ENCODE data around the gene JAZF1. TPM values are rescaled to one million over a fixed set of nuclear protein-coding genes. Genes with fewer than 3 reads are reported as not detected.

JAZF1 gene
- total and polyA plus RNA-seq, 8 donors: 4.0 to 13.9 (median 6.0) TPM

DNA sequence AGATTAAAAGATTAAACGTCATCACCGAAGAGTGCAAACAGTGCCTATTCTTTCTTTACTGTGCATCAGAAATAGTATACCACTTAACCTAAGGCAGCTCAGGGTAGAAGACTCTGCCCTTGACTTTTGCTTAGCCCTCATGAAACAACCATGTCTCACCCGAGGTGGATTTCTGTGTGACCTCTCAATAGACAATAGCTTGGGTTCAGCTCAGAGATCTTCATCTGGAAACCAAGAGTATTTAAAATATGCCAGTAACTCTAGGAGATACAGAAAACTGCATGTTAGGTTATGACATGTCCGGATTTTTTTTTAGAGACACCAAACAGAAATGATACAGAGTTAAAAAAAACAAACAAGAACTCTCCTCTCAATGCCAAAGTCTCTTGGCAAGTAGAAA is 75.8 kb downstream of the JAZF1 start:
- no peak for DNase-seq
- ATAC-seq: no peak
- no peaks in the 10 kb centered on the region for H3K4me1 ChIP-seq
- TF ChIP-seq, protein P1, sequence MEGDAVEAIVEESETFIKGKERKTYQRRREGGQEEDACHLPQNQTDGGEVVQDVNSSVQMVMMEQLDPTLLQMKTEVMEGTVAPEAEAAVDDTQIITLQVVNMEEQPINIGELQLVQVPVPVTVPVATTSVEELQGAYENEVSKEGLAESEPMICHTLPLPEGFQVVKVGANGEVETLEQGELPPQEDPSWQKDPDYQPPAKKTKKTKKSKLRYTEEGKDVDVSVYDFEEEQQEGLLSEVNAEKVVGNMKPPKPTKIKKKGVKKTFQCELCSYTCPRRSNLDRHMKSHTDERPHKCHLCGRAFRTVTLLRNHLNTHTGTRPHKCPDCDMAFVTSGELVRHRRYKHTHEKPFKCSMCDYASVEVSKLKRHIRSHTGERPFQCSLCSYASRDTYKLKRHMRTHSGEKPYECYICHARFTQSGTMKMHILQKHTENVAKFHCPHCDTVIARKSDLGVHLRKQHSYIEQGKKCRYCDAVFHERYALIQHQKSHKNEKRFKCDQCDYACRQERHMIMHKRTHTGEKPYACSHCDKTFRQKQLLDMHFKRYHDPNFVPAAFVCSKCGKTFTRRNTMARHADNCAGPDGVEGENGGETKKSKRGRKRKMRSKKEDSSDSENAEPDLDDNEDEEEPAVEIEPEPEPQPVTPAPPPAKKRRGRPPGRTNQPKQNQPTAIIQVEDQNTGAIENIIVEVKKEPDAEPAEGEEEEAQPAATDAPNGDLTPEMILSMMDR (IDR thresholded peaks at IDR 0.05): no peak
- WGBS, 2 donors: 72 to 79% methylated on average over 4 of the region's 4 CpGs
- no peaks in the 10 kb centered on the region for H3K36me3 ChIP-seq
- FAIRE-seq: no peak
- H3K4me3 ChIP-seq: no peak overlapping the region
- no peaks in the 10 kb centered on the region for H3K9me3 ChIP-seq
- H3K27ac ChIP-seq: no peak overlapping the region
- intact Hi-C loops (cut with DNase I): no loop called here
- H3K27me3 ChIP-seq: no peaks in the 10 kb centered on the region

DNA sequence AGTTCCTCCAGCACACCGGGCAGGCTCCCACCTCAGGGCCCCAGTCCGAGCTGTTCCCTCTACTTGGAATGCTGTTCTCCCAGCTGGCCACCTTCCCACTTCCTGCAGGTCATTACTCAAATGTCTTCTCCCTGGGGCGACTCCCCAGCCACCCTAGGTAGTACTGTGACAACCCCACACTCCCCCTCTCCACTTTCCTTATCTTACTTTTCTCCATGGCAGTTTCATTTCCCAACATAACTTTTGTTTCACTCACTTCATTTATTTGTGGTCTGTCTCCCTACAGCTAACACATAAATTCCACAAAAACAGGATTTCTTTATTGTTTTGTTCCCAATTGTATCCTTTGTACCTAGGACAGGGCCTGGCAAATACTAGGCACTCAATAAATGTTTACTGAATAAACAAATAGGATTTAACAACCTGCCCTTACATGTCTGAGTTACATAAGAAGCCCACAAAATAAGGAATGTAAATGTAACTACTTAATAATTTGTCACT is 76.5 kb downstream of the JAZF1 start:
- no peaks in the 10 kb centered on the region for H3K9me3 ChIP-seq
- WGBS, 2 donors: 45 to 68% methylated on average over 3 of the region's 3 CpGs
- intact Hi-C loops (cut with DNase I): no loop called here
- ATAC-seq: peak in 2 of 4 donors; percentile 45 to 66
- no peaks in the 10 kb centered on the region for H3K36me3 ChIP-seq
- H3K4me3 ChIP-seq: no peak overlapping the region
- H3K27me3 ChIP-seq: no peaks in the 10 kb centered on the region
- DNase-seq: peak in 2 of 6 donors; percentile 23 to 28
- no peaks in the 10 kb centered on the region for H3K4me1 ChIP-seq
- no peak overlapping the region for H3K27ac ChIP-seq
- no peak for FAIRE-seq
- TF ChIP-seq, protein P1 (IDR thresholded peaks at IDR 0.05): no peak

DNA sequence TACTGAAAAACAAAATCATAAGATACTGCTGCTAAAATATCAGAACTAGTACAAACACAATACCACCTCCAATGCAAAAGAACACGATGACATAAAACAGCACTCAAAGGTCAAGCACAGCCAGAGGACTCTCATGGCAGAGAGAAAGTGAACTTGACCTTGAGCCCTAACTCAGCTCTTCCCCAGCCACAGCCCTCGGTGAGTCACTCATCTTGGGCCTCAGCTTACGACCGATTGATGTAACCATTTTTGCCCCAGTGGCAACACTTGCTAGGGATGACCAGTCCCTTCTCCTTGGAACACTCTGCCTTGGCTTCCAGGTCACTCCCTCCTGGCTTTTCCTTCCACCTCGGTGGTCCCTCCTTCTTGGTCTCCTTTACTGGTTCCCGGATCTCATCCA is 77.8 kb downstream of the JAZF1 start:
- TF ChIP-seq, protein P1 (IDR thresholded peaks at IDR 0.05): no peak
- H3K36me3 ChIP-seq: no peaks in the 10 kb centered on the region
- FAIRE-seq (no peak), DNase-seq (no peak), ATAC-seq (peak in 3 of 4 donors; percentile 34 to 45 (median 39))
- intact Hi-C loops (cut with DNase I): no loop called here
- no peaks in the 10 kb centered on the region for H3K27me3 ChIP-seq
- no peak overlapping the region for H3K4me3 ChIP-seq
- no peaks in the 10 kb centered on the region for H3K4me1 ChIP-seq
- 81 to 84% methylated on average over 6 of the region's 6 CpGs for WGBS, 2 donors
- no peaks in the 10 kb centered on the region for H3K9me3 ChIP-seq
- no peak overlapping the region for H3K27ac ChIP-seq

DNA sequence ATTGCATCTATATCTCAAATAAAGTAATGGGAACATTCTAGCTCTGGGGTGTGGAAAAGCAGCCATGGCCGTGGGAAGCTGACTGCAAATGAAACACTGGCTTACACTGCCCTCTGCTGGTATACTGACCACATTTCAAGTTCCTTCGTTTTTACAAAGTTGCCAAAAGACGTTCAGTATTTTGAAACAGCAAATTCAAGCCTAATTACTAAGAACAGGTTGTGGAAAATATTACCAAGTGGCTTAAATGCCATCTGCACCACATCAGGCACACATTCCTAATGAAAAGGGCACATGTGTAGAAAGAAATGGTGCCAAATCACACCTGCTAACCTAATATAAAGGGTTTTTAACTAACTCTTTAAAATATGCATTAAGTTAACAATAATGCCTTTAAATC is 83.9 kb downstream of the JAZF1 start:
- H3K27ac ChIP-seq: no peak overlapping the region
- no peaks in the 10 kb centered on the region for H3K36me3 ChIP-seq
- TF ChIP-seq, protein P1 (IDR thresholded peaks at IDR 0.05): peak; percentile 48 to 80 (median 70)
- H3K27me3 ChIP-seq: no peaks in the 10 kb centered on the region
- DNase-seq: peak in 4 of 6 donors; percentile 29 to 42 (median 36)
- no peaks in the 10 kb centered on the region for H3K9me3 ChIP-seq
- peak; percentile 97 for FAIRE-seq
- peak; percentile 70 to 94 (median 89) for ATAC-seq
- no peaks in the 10 kb centered on the region for H3K4me1 ChIP-seq
- WGBS, 2 donors: 0 to 1% methylated on average over 3 of the region's 3 CpGs
- intact Hi-C loops (cut with DNase I): no loop called here
- no peak overlapping the region for H3K4me3 ChIP-seq

DNA sequence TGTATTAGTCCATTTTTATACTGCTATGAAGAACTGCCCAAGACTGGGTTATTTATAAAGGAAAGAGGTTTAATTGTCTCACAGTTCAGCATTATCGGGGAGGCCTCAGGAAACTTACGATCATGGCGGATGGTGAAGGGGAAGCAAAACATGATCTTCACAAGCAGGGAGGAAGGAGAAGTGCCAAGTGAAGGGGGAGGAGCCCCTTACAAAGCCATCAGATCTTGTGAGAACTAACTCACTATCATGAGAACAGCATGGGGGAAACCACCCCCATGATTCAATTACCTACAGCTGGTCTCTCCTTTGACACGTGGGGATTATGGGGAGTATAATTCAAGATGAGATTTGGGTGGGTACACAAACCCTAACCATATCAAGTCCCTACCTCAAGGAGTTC is 85.4 kb downstream of the JAZF1 start:
- no peaks in the 10 kb centered on the region for H3K36me3 ChIP-seq
- 88 to 91% methylated on average over 4 of the region's 4 CpGs for WGBS, 2 donors
- no peak overlapping the region for H3K4me3 ChIP-seq
- TF ChIP-seq, protein P1 (IDR thresholded peaks at IDR 0.05): no peak
- H3K27me3 ChIP-seq: no peaks in the 10 kb centered on the region
- no peak for DNase-seq
- H3K9me3 ChIP-seq: no peaks in the 10 kb centered on the region
- intact Hi-C loops (cut with DNase I): no loop called here
- H3K27ac ChIP-seq: no peak overlapping the region
- no peak for ATAC-seq
- FAIRE-seq: no peak
- no peaks in the 10 kb centered on the region for H3K4me1 ChIP-seq

Data from pancreas (tissue), 10 donors.